GM10847 (cell line): ENCODE measurements around the gene ABI1.

Experiments used
- POLR2A ChIP-seq: IDR thresholded peaks from 2 replicates; pipeline ENCODE4 v1.6.1; 2011; ENCODE audit not compliant: insufficient read length; ENCODE audit errors: extremely low read depth

The ABI1 gene

GRCh38 chr10:26824015-26824690, 36.6 kb downstream of the ABI1 start:
- TF ChIP-seq POLR2A: no peak

DNA sequence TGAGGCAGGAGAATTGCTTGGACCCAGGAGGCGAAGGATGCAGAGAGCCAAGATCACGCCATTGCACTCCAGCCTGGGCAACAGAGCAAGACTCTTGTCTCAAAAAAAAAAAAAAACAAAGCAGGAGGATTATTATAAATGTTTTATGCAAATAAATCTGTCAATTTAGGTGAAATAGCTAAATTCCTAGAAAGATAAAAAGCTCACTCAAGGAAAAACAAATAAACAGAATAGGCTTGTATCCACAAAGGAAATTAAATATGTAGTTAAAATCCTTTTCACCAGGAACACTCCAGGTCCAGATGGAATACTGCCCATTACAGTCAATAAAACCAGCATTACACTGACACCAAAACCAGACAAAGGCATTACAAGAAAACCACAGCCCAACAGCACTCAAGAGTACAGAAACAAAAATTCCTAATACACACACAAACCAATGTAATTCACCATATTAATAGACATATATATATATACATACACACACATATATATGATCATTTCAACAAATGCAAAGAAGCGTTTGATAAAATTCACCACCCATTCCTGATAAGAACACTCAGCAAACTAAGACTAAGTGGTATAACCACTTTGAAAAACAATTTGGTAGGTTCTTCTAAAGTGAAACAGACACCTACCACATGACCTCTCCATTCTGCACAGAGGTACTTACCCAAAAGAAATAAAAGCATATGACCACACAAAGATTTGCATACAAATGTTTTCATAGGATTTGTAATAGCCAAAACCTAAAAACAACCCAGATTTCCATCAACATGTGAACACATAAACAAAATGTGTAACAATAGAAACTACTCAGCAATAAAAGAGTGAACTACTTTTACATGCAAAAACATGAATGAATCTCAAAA, 38.8 kb downstream of the ABI1 start:
- no peak for TF ChIP-seq POLR2A

DNA sequence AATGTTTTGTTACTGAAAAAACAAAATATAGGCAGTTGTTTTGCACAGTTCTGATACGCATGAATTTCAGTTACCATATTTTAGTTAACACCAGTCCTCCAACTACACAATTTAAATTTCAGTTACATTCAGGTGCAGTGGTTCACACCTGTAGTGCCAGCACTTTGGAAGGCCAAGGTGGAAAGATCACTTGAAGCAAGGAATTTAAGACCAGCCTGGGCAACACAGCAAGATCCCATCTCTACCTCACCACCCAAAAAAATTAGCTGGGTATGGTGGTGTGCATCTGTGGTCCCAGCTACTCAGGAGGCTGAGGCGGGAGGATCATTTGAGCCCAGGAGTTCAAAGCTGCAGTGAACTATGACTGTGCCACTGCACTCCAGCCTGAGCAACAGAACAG, 45.3 kb downstream of the ABI1 start:
- TF ChIP-seq POLR2A: no peak

DNA sequence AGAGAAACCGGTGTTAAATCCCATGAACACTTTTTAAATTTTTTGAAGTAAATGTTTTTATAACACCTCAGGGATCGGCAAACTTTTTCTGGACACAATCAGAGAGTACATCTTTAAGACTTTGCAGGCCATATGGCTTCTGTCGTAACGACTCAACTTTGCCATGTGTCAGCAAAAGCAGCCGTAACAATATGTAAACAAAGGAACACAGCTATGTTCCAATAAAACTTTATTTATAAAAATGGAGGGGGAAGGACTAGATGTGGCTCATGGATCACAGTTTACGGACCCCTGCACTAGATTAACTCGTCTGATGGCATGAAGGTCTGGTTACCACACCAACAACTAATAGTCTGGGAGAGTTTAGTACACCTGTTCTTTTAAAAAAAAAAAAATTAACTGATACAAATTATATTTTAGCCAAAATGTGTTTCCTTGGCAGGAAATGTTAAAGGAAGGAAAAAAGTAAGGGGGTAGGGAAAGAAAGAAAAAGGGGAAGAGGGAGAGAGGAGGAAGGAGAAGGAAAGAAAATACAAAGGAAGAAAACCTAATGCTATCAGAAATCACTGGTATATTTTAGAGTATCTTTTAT, 50.2 kb downstream of the ABI1 start:
- TF ChIP-seq POLR2A: no peak

DNA sequence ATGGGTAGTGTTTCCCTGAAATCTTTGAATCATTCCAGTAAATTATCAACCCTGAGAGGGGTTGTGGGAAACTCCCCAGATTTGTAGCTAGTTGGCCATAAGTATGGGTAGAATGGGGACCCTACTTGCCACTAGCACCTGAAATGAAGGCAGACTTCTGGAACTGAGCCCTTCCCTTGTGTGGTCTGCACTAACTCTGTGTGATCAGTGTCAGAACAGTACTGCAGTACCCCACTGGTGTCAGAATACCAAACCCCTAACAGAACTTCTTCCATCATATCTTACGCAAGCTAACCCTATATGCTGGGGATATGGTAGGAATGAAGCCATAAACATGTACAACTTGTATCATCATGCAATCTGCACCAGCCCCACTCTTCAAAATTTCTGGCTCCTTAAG, 50.8 kb downstream of the ABI1 start:
- no peak for TF ChIP-seq POLR2A

DNA sequence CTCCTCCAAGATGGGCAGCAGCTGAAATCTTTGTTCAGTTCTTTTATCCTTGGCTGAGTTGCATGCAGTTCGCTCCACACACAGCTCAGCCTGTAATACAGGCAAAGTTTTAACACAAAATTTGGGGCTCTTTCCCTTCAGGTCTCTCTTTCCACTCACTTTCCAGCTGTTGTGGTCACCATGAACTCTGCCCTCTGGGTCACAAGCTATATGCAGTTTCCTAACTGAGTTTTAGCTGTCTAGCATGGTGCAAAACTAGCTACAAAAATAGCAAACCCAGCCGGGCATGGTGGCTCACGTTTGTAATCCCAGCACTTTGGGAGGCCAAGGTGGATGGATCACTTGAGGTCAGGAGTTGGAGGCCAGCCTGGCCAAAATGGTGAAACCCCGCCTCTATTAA, 53.2 kb downstream of the ABI1 start:
- no peak for TF ChIP-seq POLR2A

DNA sequence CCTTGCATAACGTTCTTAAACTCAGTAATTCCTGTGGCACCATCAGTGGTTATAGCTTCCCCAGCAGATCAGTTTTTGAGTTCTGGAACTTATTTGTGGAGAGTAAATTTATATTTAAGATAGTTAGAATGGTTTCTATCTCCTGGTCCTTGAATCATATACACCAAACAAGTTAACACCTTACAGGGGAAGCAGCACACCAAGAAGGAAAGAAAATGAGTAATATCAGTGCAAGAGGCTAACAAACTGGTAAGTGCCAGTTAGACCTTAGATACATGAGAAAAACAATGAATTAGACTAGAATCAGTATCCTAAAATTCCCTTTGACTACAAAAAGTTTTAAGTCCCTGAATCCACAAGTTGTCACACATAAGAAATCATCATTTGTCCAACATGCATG, 54.2 kb downstream of the ABI1 start:
- no peak for TF ChIP-seq POLR2A

- TF ChIP-seq POLR2A: no peak
Measured at GRCh38 chr10:26805567-26806245, 55.1 kb downstream of the ABI1 start.

GRCh38 chr10:26804418-26805393, 56.1 kb downstream of the ABI1 start:
- no peak for TF ChIP-seq POLR2A

DNA sequence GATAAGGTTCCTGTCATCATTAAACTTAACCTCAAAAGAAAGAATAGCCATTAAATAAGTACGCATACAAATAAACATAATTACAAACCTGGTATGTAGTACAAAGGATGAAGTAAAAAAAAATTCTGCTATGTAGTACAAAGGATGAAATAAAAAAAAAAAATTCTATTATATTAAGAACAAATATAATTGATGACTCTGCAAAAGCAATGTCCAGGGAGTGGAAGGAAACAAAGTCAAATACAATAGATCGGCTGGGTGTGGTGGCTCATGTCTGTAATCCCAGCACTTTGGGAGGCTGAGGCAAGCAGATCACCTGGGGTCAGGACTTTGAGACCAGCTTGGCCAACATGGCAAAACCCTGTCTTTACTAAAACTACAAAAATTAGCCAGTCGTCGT, 56.9 kb downstream of the ABI1 start:
- no peak for TF ChIP-seq POLR2A

- no peak for TF ChIP-seq POLR2A
Measured at GRCh38 chr10:26802527-26802926, 58.2 kb downstream of the ABI1 start.

DNA sequence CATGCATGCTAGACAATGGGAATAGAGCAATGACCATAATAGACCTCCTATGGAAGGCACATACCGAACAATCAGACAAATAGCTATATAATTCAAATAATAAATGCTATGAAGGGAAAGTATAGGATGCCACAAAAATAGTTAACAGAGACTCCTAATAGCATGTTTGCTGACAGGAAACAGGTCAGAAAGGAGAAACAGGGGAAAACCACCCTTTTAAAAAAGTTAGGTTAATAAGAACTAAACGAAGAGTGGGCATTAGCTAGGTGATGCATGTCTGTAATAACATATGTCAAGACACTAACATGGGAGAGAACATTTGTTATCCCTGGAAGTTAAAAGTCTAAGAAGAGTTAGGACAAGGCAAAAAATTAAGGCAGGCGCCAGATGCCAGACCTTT, 58.9 kb downstream of the ABI1 start:
- TF ChIP-seq POLR2A: no peak

- TF ChIP-seq POLR2A: no peak
Measured at GRCh38 chr10:26801274-26801673, 59.5 kb downstream of the ABI1 start.

GRCh38 chr10:26800468-26800867, 60.3 kb downstream of the ABI1 start:
- TF ChIP-seq POLR2A: no peak
